HepG2 (cell line): Measurements from ENCODE around the gene STUB1. TPM values are rescaled to one million over a fixed set of nuclear protein-coding genes. Genes with fewer than 3 reads are reported as not detected.

Experiments
- KDM2A ChIP-seq: sonication (generic); formaldehyde crosslinking; IDR thresholded peaks from 2 replicates; pipeline ENCODE4 v1.4.0; 2020; ENCODE audit warnings: low read depth, missing genetic modification reagents, borderline replicate concordance
- KDM6A ChIP-seq: IDR thresholded peaks from 2 replicates; pipeline ENCODE4 v1.6.1; 2016; ENCODE audit warnings: low read depth
- MAFK ChIP-seq, 2 experiments: IDR thresholded peaks in 1 of 2; conservative IDR thresholded peaks in 1 of 2; 2 replicates each; pipeline ENCODE4 v1.6.1; 2011; ENCODE audit warnings: improper control_type of control experiment in 2 of 2, low read length in 2 of 2
- MYNN ChIP-seq: sonication (generic); formaldehyde crosslinking; IDR thresholded peaks from 2 replicates; pipeline ENCODE4 v1.4.0; 2020; ENCODE audit warnings: mild to moderate bottlenecking, low read depth, missing genetic modification reagents
- NFIB ChIP-seq: sonication (generic); formaldehyde crosslinking; IDR thresholded peaks from 2 replicates; pipeline ENCODE4 v1.9.0; 2021; ENCODE audit warnings: missing genetic modification reagents, mild to moderate bottlenecking, borderline replicate concordance
- NFKBIZ ChIP-seq: IDR thresholded peaks from 2 replicates; pipeline ENCODE4 v1.6.1; 2018; ENCODE audit warnings: missing genetic modification reagents, missing compliant biosample characterization
- RNF2 ChIP-seq: fragments of 450-650 bp; conservative IDR thresholded peaks from 2 replicates; pipeline ENCODE4 v1.6.1; 2016; ENCODE audit warnings: low read depth
- ZC3H13 ChIP-seq: sonication (generic); formaldehyde crosslinking; IDR thresholded peaks from 2 replicates; pipeline ENCODE4 v1.8.1; 2023; ENCODE audit warnings: mild to moderate bottlenecking, missing genetic modification reagents, moderate library complexity
- ZFX ChIP-seq: sonication (generic); formaldehyde crosslinking; IDR thresholded peaks from 2 replicates; pipeline ENCODE4 v1.4.0; 2020; ENCODE audit warnings: mild to moderate bottlenecking, low read depth, missing genetic modification reagents, moderate library complexity
- ZNF546 ChIP-seq: sonication (generic); formaldehyde crosslinking; conservative IDR thresholded peaks from 2 replicates; pipeline ENCODE4 v1.8.1; 2023; ENCODE audit warnings: mild to moderate bottlenecking, missing genetic modification reagents
- ZNF720 ChIP-seq: sonication (generic); formaldehyde crosslinking; IDR thresholded peaks from 2 replicates; pipeline ENCODE4 v1.4.0; 2020; ENCODE audit warnings: missing genetic modification reagents
- ZNF761 ChIP-seq: sonication (generic); formaldehyde crosslinking; conservative IDR thresholded peaks from 2 replicates; pipeline ENCODE4 v1.4.0; 2020; ENCODE audit warnings: mild to moderate bottlenecking, missing genetic modification reagents
- ZNF879 ChIP-seq: sonication (generic); formaldehyde crosslinking; IDR thresholded peaks from 2 replicates; pipeline ENCODE4 v1.8.1; 2023; ENCODE audit warnings: missing genetic modification reagents
- ZSCAN20 ChIP-seq: sonication (generic); formaldehyde crosslinking; IDR thresholded peaks from 2 replicates; pipeline ENCODE4 v1.4.0; 2020; ENCODE audit warnings: missing genetic modification reagents, mild to moderate bottlenecking, borderline replicate concordance
- polyA plus RNA-seq, 8 experiments: library from polyadenylated mRNA; depleted of rRNA in 3 of 8; stranded (reverse) in 7 of 8; unstranded in 1 of 8; fragments of >200 nt; fragmentation: Illumina TruSeq in 4 of 8; extraction: Trizol in 4 of 8; gene quantifications; 2 replicates each; pipeline versions ENCODE4 v1.2.1 to v1.2.3, GENCODE V29; 2011 to 2016; ENCODE audit warnings: low read depth in 4 of 8, missing spikeins in 1 of 8, mixed read lengths in 1 of 8; ENCODE audit not compliant: insufficient read depth in 1 of 8
- total RNA-seq, 5 experiments: library from RNA; depleted of rRNA; stranded (reverse); fragments of >200 nt; fragmentation: Illumina TruSeq; extraction: Trizol; gene quantifications; 2 replicates each; pipeline ENCODE4 v1.2.3, GENCODE V29; 2016; ENCODE audit warnings: low read depth in 1 of 5
- TF ChIP-seq, protein P1 (sequence below): sonication (generic); formaldehyde crosslinking; IDR thresholded peaks from 2 replicates; pipeline ENCODE4 v1.5.0; 2020; ENCODE audit warnings: missing genetic modification reagents
- TF ChIP-seq, protein P2 (sequence below): sonication (generic); IDR thresholded peaks from 2 replicates; pipeline ENCODE4 v1.6.1; 2016; ENCODE audit warnings: low read depth, borderline replicate concordance
- TF ChIP-seq, protein P3 (sequence below): sonication (generic); formaldehyde crosslinking; IDR thresholded peaks from 2 replicates; pipeline ENCODE4 v1.5.1; 2020; ENCODE audit warnings: mild to moderate bottlenecking, missing genetic modification reagents, moderate library complexity
- TF ChIP-seq, protein P4 (sequence below): IDR thresholded peaks from 2 replicates; pipeline ENCODE4 v1.6.1; 2016; ENCODE audit warnings: missing compliant biosample characterization, missing genetic modification reagents, borderline replicate concordance
- TF ChIP-seq, protein P5 (sequence below): sonication (generic); formaldehyde crosslinking; IDR thresholded peaks from 2 replicates; pipeline ENCODE4 v1.5.0; 2020; ENCODE audit warnings: mild to moderate bottlenecking, missing genetic modification reagents, borderline replicate concordance
- TF ChIP-seq, protein P6 (sequence below): IDR thresholded peaks from 2 replicates; pipeline ENCODE4 v1.6.1; 2012; ENCODE audit warnings: inconsistent platforms

Gene STUB1
- total and polyA plus RNA-seq, 2 of the 13 experiments (the other 11 are each of a cell fraction or from before 2014, with no cell fraction given), result 52.9 to 78.2 TPM

DNA sequence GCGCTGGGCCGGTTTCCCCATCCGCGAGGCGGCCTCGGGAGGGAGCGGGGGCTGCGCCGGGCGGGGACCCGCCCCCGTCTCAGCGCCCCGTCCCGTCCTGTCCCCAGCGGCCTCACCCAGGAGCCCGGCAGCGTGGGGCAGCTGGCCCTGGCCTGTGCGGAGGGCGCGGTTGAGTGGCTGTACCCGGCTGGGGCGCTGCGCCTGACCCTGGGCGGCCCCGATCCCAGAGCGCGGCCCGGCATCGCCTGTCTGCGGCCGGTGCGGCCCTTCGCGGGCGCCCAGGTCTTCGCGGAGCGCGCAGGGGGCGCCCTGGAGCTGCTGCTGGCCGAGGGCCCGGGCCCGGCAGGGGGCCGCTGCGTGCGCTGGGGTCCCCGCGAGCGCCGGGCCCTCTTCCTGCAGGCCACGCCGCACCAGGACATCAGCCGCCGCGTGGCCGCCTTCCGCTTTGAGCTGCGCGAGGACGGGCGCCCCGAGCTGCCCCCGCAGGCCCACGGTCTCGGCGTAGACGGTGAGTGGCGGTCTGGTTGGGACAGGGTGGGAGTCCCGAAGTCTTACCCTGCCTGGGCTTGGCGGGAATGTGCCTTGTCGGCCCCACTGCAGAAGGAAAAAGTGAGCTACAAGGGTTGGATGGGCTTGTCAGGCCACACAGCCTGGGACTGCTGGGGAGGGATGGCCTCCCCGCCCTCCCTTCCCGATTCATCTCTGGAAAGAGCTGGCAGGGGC lies 35.4 kb downstream of the STUB1 start (continued):
- TF ChIP-seq, protein P1, sequence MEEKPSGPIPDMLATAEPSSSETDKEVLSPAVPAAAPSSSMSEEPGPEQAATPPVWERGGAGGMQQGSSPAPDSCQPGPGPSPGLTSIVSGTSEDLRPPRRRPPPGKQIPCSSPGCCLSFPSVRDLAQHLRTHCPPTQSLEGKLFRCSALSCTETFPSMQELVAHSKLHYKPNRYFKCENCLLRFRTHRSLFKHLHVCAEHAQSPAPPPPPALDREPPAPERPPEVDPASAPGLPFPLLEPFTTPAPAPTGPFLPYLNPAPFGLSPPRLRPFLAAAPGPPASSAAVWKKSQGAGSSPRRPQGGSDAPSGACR (CRISPR knock-in tag), result no peak
- TF ChIP-seq ZNF761 (CRISPR knock-in tag) (no peak), ZNF546 (peak; percentile 24; the same call in 1 of the 2 replicates), ZC3H13 (no peak), ZFX (peak; percentile 59; the same call in 1 of the 2 replicates), ZNF879 (CRISPR knock-in tag) (no peak), ZNF720 (no peak), MYNN (no peak), MAFK (conservative IDR thresholded peaks at IDR 0.05 in 1 of 2, IDR thresholded peaks at IDR 0.05 in 1 of 2; ENCODE audit: low read length in 2 of 2) (no peak), KDM6A (CRISPR knock-in tag) (no peak), KDM2A (peak; percentile 34; the same call in 1 of the 2 replicates), NFKBIZ (no peak), ZSCAN20 (CRISPR knock-in tag) (0 out of 2 replicates have a peak, but pooled peaks have one; percentile 19), RNF2 (peak; percentile 38; the same call in 1 of the 2 replicates), NFIB (CRISPR knock-in tag) (no peak)
- TF ChIP-seq, protein P2, sequence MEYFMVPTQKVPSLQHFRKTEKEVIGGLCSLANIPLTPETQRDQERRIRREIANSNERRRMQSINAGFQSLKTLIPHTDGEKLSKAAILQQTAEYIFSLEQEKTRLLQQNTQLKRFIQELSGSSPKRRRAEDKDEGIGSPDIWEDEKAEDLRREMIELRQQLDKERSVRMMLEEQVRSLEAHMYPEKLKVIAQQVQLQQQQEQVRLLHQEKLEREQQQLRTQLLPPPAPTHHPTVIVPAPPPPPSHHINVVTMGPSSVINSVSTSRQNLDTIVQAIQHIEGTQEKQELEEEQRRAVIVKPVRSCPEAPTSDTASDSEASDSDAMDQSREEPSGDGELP, result no peak
- TF ChIP-seq, protein P3, sequence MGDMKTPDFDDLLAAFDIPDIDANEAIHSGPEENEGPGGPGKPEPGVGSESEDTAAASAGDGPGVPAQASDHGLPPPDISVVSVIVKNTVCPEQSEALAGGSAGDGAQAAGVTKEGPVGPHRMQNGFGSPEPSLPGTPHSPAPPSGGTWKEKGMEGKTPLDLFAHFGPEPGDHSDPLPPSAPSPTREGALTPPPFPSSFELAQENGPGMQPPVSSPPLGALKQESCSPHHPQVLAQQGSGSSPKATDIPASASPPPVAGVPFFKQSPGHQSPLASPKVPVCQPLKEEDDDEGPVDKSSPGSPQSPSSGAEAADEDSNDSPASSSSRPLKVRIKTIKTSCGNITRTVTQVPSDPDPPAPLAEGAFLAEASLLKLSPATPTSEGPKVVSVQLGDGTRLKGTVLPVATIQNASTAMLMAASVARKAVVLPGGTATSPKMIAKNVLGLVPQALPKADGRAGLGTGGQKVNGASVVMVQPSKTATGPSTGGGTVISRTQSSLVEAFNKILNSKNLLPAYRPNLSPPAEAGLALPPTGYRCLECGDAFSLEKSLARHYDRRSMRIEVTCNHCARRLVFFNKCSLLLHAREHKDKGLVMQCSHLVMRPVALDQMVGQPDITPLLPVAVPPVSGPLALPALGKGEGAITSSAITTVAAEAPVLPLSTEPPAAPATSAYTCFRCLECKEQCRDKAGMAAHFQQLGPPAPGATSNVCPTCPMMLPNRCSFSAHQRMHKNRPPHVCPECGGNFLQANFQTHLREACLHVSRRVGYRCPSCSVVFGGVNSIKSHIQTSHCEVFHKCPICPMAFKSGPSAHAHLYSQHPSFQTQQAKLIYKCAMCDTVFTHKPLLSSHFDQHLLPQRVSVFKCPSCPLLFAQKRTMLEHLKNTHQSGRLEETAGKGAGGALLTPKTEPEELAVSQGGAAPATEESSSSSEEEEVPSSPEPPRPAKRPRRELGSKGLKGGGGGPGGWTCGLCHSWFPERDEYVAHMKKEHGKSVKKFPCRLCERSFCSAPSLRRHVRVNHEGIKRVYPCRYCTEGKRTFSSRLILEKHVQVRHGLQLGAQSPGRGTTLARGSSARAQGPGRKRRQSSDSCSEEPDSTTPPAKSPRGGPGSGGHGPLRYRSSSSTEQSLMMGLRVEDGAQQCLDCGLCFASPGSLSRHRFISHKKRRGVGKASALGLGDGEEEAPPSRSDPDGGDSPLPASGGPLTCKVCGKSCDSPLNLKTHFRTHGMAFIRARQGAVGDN, result peak; percentile 79
- TF ChIP-seq, protein P4, sequence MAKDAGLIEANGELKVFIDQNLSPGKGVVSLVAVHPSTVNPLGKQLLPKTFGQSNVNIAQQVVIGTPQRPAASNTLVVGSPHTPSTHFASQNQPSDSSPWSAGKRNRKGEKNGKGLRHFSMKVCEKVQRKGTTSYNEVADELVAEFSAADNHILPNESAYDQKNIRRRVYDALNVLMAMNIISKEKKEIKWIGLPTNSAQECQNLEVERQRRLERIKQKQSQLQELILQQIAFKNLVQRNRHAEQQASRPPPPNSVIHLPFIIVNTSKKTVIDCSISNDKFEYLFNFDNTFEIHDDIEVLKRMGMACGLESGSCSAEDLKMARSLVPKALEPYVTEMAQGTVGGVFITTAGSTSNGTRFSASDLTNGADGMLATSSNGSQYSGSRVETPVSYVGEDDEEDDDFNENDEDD, result 0 out of 2 replicates have a peak, but pooled peaks have one; percentile 9
- TF ChIP-seq, protein P5, sequence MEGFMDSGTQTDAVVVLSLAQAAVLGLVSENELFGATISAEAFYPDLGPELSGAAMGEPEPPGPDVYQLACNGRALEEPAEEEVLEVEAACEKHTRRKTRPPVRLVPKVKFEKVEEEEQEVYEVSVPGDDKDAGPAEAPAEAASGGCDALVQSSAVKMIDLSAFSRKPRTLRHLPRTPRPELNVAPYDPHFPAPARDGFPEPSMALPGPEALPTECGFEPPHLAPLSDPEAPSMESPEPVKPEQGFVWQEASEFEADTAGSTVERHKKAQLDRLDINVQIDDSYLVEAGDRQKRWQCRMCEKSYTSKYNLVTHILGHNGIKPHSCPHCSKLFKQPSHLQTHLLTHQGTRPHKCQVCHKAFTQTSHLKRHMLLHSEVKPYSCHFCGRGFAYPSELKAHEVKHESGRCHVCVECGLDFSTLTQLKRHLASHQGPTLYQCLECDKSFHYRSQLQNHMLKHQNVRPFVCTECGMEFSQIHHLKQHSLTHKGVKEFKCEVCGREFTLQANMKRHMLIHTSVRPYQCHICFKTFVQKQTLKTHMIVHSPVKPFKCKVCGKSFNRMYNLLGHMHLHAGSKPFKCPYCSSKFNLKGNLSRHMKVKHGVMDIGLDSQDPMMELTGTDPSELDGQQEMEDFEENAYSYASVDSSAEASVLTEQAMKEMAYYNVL (CRISPR knock-in tag), result no peak
- TF ChIP-seq, protein P6, sequence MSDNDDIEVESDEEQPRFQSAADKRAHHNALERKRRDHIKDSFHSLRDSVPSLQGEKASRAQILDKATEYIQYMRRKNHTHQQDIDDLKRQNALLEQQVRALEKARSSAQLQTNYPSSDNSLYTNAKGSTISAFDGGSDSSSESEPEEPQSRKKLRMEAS, result 0 out of 2 replicates have a peak, but pooled peaks have one; percentile 3
